H1 (cell line): Measurements from ENCODE around the gene SLC6A8. TPM values are rescaled to one million over a fixed set of nuclear protein-coding genes. Genes with fewer than 3 reads are reported as not detected.

Experiments used
- CTCF ChIA-PET: fragments of 300-600 bp; sonication (Branson Sonifier 250); formaldehyde crosslinking; loops from one replicate; lab custom pipeline; 2021; ENCODE audit not compliant: partially characterized antibody; lab: Charles Lee
- POLR2A ChIA-PET: fragments of 300-600 bp; sonication (Branson Sonifier 250); formaldehyde crosslinking; loops from one replicate; lab custom pipeline; 2021; ENCODE audit warnings: inconsistent platforms; ENCODE audit not compliant: partially characterized antibody; lab: Charles Lee
- DNase-seq, 2 experiments: peaks; one replicate each; pipeline versions ENCODE4 v3.0.0 to v3.0.0-alpha.2; 2010 to 2022; ENCODE audit warnings: low spot score in 2 of 2, low read depth in 1 of 2, mixed read lengths in 1 of 2
- FAIRE-seq: peaks from 2 replicates; lab custom pipeline; 2011; peaks lifted over from hg19 to GRCh38; lab: Jason Lieb, UNC
- H2AFZ ChIP-seq: 2 replicates; pipeline ENCODE4 v1.8.1; 2012; ENCODE audit warnings: low read length, inconsistent platforms
- H2AK5ac ChIP-seq: 2 replicates; pipeline ENCODE4 v1.6.1; 2013; ENCODE audit warnings: low read depth, low read length
- H2BK120ac ChIP-seq: replicated peaks from 2 replicates; pipeline ENCODE3; 2013; ENCODE audit warnings: low read depth, low read length, inconsistent platforms
- H2BK12ac ChIP-seq: 2 replicates; pipeline ENCODE4 v1.6.1; 2013; ENCODE audit warnings: low read depth, low read length
- H2BK15ac ChIP-seq: 2 replicates; pipeline ENCODE4 v1.6.1; 2013; ENCODE audit warnings: low read length
- H2BK20ac ChIP-seq: 2 replicates; pipeline ENCODE4 v1.6.1; 2013; ENCODE audit warnings: low read length
- H2BK5ac ChIP-seq: 2 replicates; pipeline ENCODE4 v1.6.1; 2013; ENCODE audit warnings: low read depth, low read length
- H3K14ac ChIP-seq: 2 replicates; pipeline ENCODE4 v1.6.1; 2013; ENCODE audit warnings: inconsistent platforms; ENCODE audit not compliant: insufficient read length
- H3K18ac ChIP-seq: 2 replicates; pipeline ENCODE4 v1.6.1; 2013; ENCODE audit warnings: low read length; ENCODE audit errors: extremely low read depth
- H3K23ac ChIP-seq: 2 replicates; pipeline ENCODE4 v1.6.1; 2013; ENCODE audit warnings: inconsistent platforms; ENCODE audit not compliant: insufficient read length
- H3K23me2 ChIP-seq: 2 replicates; pipeline ENCODE4 v1.6.1; 2013; ENCODE audit warnings: low read depth, low read length
- H3K27ac ChIP-seq: 2 replicates; pipeline ENCODE4 v1.6.1; 2011; ENCODE audit warnings: low read depth, low read length, inconsistent platforms
- H3K27me3 ChIP-seq, 4 experiments: replicated peaks in 1 of 4; 1 replicate in 1 of 4; 2 replicates in 3 of 4; pipeline versions ENCODE4 v1.6.1 to v1.8.1; 2011 to 2013; ENCODE audit warnings: low read length in 3 of 4, mild to moderate bottlenecking in 3 of 4, inconsistent platforms in 2 of 4, mixed read lengths in 2 of 4, moderate library complexity in 1 of 4; ENCODE audit not compliant: control insufficient read depth in 3 of 4, insufficient read depth in 3 of 4; ENCODE audit errors: extremely low read depth in 1 of 4
- H3K36me3 ChIP-seq, 4 experiments: 2 replicates each; pipeline versions ENCODE4 v1.6.1 to v1.8.1; 2011 to 2013; ENCODE audit warnings: mild to moderate bottlenecking in 4 of 4, low read length in 3 of 4, moderate library complexity in 2 of 4, control low read depth in 1 of 4, inconsistent platforms in 1 of 4; ENCODE audit not compliant: insufficient read depth in 4 of 4, control insufficient read depth in 2 of 4
- H3K4ac ChIP-seq: replicated peaks from 2 replicates; pipeline ENCODE3; 2013; ENCODE audit warnings: low read length, low read depth, mixed read lengths, inconsistent platforms; ENCODE audit not compliant: insufficient read length
- H3K4me1 ChIP-seq, 4 experiments: replicated peaks in 1 of 4; 1 replicate in 1 of 4; 2 replicates in 3 of 4; pipeline versions ENCODE4 v1.6.1 to v1.8.1; 2011 to 2013; ENCODE audit warnings: low read length in 3 of 4, inconsistent platforms in 2 of 4, mixed read lengths in 1 of 4; ENCODE audit not compliant: insufficient read depth in 4 of 4, control insufficient read depth in 3 of 4
- H3K4me2 ChIP-seq, 2 experiments: 2 replicates each; pipeline versions ENCODE4 v1.6.1 to v1.8.1; 2011 to 2013; ENCODE audit warnings: low read depth in 2 of 2, low read length in 2 of 2, control low read depth in 1 of 2, inconsistent platforms in 1 of 2, mild to moderate bottlenecking in 1 of 2; ENCODE audit not compliant: insufficient read depth in 1 of 2
- H3K4me3 ChIP-seq, 4 experiments: fragments of 200-600, 300-600 bp in 1 of 4; sonication (generic), shearing (Covaris generic), sonication (Bioruptor Twin) in 1 of 4; 2 replicates each; pipeline versions ENCODE4 v1.5.1 to v1.8.1; 2011 to 2016; ENCODE audit warnings: low read length in 4 of 4, low read depth in 3 of 4, control low read depth in 2 of 4, inconsistent platforms in 2 of 4, mild to moderate bottlenecking in 2 of 4, mixed read lengths in 1 of 4, moderate library complexity in 1 of 4; ENCODE audit not compliant: insufficient read depth in 2 of 4; ENCODE audit errors: extremely low read depth in 1 of 4
- H3K56ac ChIP-seq: replicated peaks from 2 replicates; pipeline ENCODE3; 2013; ENCODE audit warnings: low read depth, mild to moderate bottlenecking, mixed read lengths, low read length, inconsistent platforms; ENCODE audit not compliant: insufficient read length
- H3K79me1 ChIP-seq: 2 replicates; pipeline ENCODE4 v1.6.1; 2013; ENCODE audit warnings: low read depth, low read length, control low read depth
- H3K79me2 ChIP-seq, 2 experiments: 2 replicates each; pipeline versions ENCODE4 v1.6.1 to v1.8.1; 2012 to 2013; ENCODE audit warnings: low read length in 2 of 2, mild to moderate bottlenecking in 2 of 2, inconsistent platforms in 1 of 2; ENCODE audit not compliant: insufficient read depth in 2 of 2, control insufficient read depth in 1 of 2
- H3K9ac ChIP-seq, 4 experiments: replicated peaks in 1 of 4; 1 replicate in 1 of 4; 2 replicates in 3 of 4; pipeline versions ENCODE4 v1.6.1 to v1.8.1; 2011 to 2013; ENCODE audit warnings: low read depth in 3 of 4, low read length in 3 of 4, control low read depth in 2 of 4, mild to moderate bottlenecking in 2 of 4, moderate library complexity in 2 of 4, inconsistent platforms in 1 of 4; ENCODE audit errors: extremely low read depth in 1 of 4
- H3K9me3 ChIP-seq, 2 experiments: 2 replicates each; pipeline versions ENCODE4 v1.6.1 to v1.8.1; 2012 to 2013; ENCODE audit warnings: mild to moderate bottlenecking in 2 of 2, moderate library complexity in 2 of 2, control low read depth in 1 of 2, inconsistent platforms in 1 of 2, low read depth in 1 of 2, low read length in 1 of 2, mixed read lengths in 1 of 2; ENCODE audit not compliant: insufficient read depth in 2 of 2
- H4K20me1 ChIP-seq, 2 experiments: replicated peaks in 1 of 2; 2 replicates each; pipeline versions ENCODE3 to v1.8.1; 2011 to 2013; ENCODE audit warnings: inconsistent platforms in 2 of 2, low read length in 2 of 2, mild to moderate bottlenecking in 1 of 2; ENCODE audit not compliant: insufficient read depth in 2 of 2, control insufficient read depth in 1 of 2
- H4K5ac ChIP-seq: 2 replicates; pipeline ENCODE4 v1.6.1; 2013; ENCODE audit warnings: low read length, low read depth, mixed read lengths, inconsistent platforms; ENCODE audit not compliant: insufficient read length
- H4K8ac ChIP-seq: 2 replicates; pipeline ENCODE4 v1.8.0; 2013; ENCODE audit warnings: mild to moderate bottlenecking, moderate library complexity, low read length, inconsistent platforms; ENCODE audit not compliant: insufficient read depth; ENCODE audit errors: extremely low read depth
- H4K91ac ChIP-seq: replicated peaks from 2 replicates; pipeline ENCODE3; 2013; ENCODE audit warnings: low read length, mixed read lengths, inconsistent platforms; ENCODE audit not compliant: insufficient read length
- BCL11A ChIP-seq, 2 experiments: IDR thresholded peaks; one replicate each; pipeline ENCODE4 v1.6.1; 2011; ENCODE audit warnings: low read depth in 2 of 2, low read length in 2 of 2, mild to moderate bottlenecking in 2 of 2
- HDAC2 ChIP-seq, 2 experiments: fragments of 300-600 bp in 1 of 2; sonication (generic) in 1 of 2; IDR thresholded peaks; 2 replicates each; pipeline ENCODE4 v1.6.1; 2011 to 2012; ENCODE audit warnings: low read depth in 2 of 2, low read length in 2 of 2, mild to moderate bottlenecking in 2 of 2, moderate library complexity in 2 of 2, borderline replicate concordance in 1 of 2, inconsistent platforms in 1 of 2
- HDAC6 ChIP-seq: IDR thresholded peaks from one replicate; pipeline ENCODE4 v1.7.1; 2012; ENCODE audit warnings: low read depth, mild to moderate bottlenecking, inconsistent platforms, low read length, moderate library complexity
- MAX ChIP-seq: IDR thresholded peaks from 2 replicates; pipeline ENCODE4 v1.6.1; 2012; ENCODE audit warnings: inconsistent platforms
- RAD21 ChIP-seq, 2 experiments: IDR thresholded peaks in 1 of 2; conservative IDR thresholded peaks in 1 of 2; 2 replicates each; pipeline ENCODE4 v1.6.1; 2011; ENCODE audit warnings: low read depth in 2 of 2, low read length in 2 of 2, improper control_type of control experiment in 1 of 2, inconsistent platforms in 1 of 2, mild to moderate bottlenecking in 1 of 2, moderate library complexity in 1 of 2
- TAF1 ChIP-seq: IDR thresholded peaks from 2 replicates; pipeline ENCODE4 v1.6.1; 2011; ENCODE audit warnings: mild to moderate bottlenecking, low read depth, low read length
- TCF12 ChIP-seq: IDR thresholded peaks from 2 replicates; pipeline ENCODE4 v1.6.1; 2011; ENCODE audit warnings: low read depth, mild to moderate bottlenecking, low read length
- WGBS, 2 experiments: shearing (Covaris generic) in 1 of 2; methylation state at CpG; one replicate each; pipeline versions ENCODE4 v1.1.6 to v1.1.7; 2013 to 2015; ENCODE audit warnings: low lambda C conversion rate in 2 of 2, mixed read lengths in 2 of 2, inconsistent platforms in 1 of 2, low coverage in 1 of 2, missing lambda C conversion rate in 1 of 2; ENCODE audit not compliant: insufficient replicate concordance in 2 of 2, insufficient coverage in 1 of 2, insufficient read length in 1 of 2; ENCODE audit errors: extremely low coverage in 1 of 2, missing lambda C conversion rate in 1 of 2; 5-methylcytosine and 5-hydroxymethylcytosine counted together
- polyA plus RNA-seq, 7 experiments: library from polyadenylated mRNA; depleted of rRNA in 3 of 7; stranded (reverse) in 5 of 7; unstranded in 2 of 7; fragments of >200 nt in 5 of 7; fragments of 200-250 nt in 2 of 7; gene quantifications; 1 replicate in 5 of 7; 2 replicates in 1 of 7; 4 replicates in 1 of 7; pipeline versions ENCODE4 v1.2.1 to v1.2.3, GENCODE V29; 2011 to 2013; ENCODE audit warnings: missing spikeins in 2 of 7, mixed read lengths in 2 of 7
- total RNA-seq: library from RNA; stranded (reverse); fragmentation: NEBNext Ultra II Directional; extraction: Animal tissue kit (Norgen Biotek cat#: 25700); gene quantifications from 2 replicates; pipeline ENCODE4 v1.2.1, GENCODE V29; 2021

The SLC6A8 gene
- total and polyA plus RNA-seq, 2 of the 8 experiments (the other 6 are each of a cell fraction or from before 2014, with no cell fraction given): 87.7 to 94.7 TPM

GRCh38 chrX:153684467-153685155 lies 3.1 kb upstream of the SLC6A8 start:
- FAIRE-seq: no peak
- WGBS, 2 experiments: 3% methylated on average over 5 of the region's 21 CpGs; no CpG with 5 or more reads in 1 of the 2 experiments
- CTCF ChIA-PET: interaction anchor here (0.7 to 2.9 kb wide), 12 partner anchors 9 to 116 kb away, joined by 3 to 24 read pairs (median 6); partner anchors contain the start of gene PNCK

More at GRCh38 chrX:153684467-153685155, 3.1 kb upstream of the SLC6A8 start:
- Histone ChIP-seq H3K23me2 (no peaks in the 10 kb centered on the region), H4K5ac (peak overlapping the region; percentile 66), H3K4me1 (peaks cover 0 to 19% (median 9%) of the 10 kb centered on the region in 4 experiments; a peak in 6 of 7 replicates), H4K91ac (peak overlapping the region; percentile 91), H3K23ac (no peak overlapping the region)
- POLR2A ChIA-PET: interaction anchor here (0.7 to 1.6 kb wide), 8 partner anchors 11 to 241 kb away, joined by 3 to 5 read pairs (median 3); partner anchors contain the start of genes ARHGAP4 and DUSP9
- TF ChIP-seq BCL11A (IDR thresholded peaks at IDR 0.05; ENCODE audit: low read depth in 2 of 2, low read length in 2 of 2) (no peak), HDAC6 (no peak), MAX (no peak), TCF12 (peak; percentile 69; the same call in 1 of the 2 replicates), TAF1 (0 out of 2 replicates have a peak, but pooled peaks have one; percentile 10), HDAC2 (IDR thresholded peaks at IDR 0.05; ENCODE audit: borderline replicate concordance in 1 of 2, low read depth in 2 of 2, low read length in 2 of 2) (0 out of 4 replicates have a peak, but pooled peaks of 1 of the 2 experiments have one; percentile 33), RAD21 (IDR thresholded peaks at IDR 0.05 in 1 of 2, conservative IDR thresholded peaks at IDR 0.05 in 1 of 2; ENCODE audit: low read depth in 2 of 2, low read length in 2 of 2) (0 out of 4 replicates have a peak, but pooled peaks of 1 of the 2 experiments have one; percentile 5)
- TF ChIP-seq, all 59 proteins: peak for 4
- DNase-seq: peak in 1 of 2 experiments; percentile 52
- Histone ChIP-seq H3K4me3 (peak overlapping the region in 1 of 4 experiments; percentile 48; a peak in 2 of 8 replicates), H3K36me3 (no peaks in the 10 kb centered on the region; a peak in 1 of 8 replicates), H2AK5ac (no peak overlapping the region), H3K56ac (peak overlapping the region; percentile 30), H3K9ac (0 out of 7 replicates have a peak overlapping the region, but pooled peaks of 2 of the 4 experiments have one; percentile 8 to 30), H3K4me2 (peak overlapping the region; percentile 45 to 57), H3K79me2 (peaks cover 0 to 6% of the 10 kb centered on the region in 2 experiments; a peak in 2 of 4 replicates), H3K14ac (no peak overlapping the region), H3K4ac (no peak overlapping the region), H2BK120ac (no peak overlapping the region), H3K9me3 (peaks cover 4 to 5% of the 10 kb centered on the region in 2 experiments; a peak in 2 of 4 replicates), H3K27me3 (no peaks in the 10 kb centered on the region), H3K18ac (peak overlapping the region; percentile 32; the same call in 1 of the 2 replicates), H3K79me1 (no peaks in the 10 kb centered on the region; the same call in 1 of the 2 replicates), H2AFZ (no peak overlapping the region), H2BK15ac (no peak overlapping the region), H2BK12ac (no peak overlapping the region), H4K20me1 (peaks cover 0 to 2% of the 10 kb centered on the region in 2 experiments), H2BK5ac (peak overlapping the region; percentile 78; the same call in 1 of the 2 replicates), H4K8ac (peak overlapping the region; percentile 85; the same call in 1 of the 2 replicates), H2BK20ac (no peak overlapping the region), H3K27ac (peak overlapping the region; percentile 73; the same call in 1 of the 2 replicates)
